SK-N-SH (cell line): ENCODE results near the gene HBP1. TPM values are rescaled to one million over a fixed set of nuclear protein-coding genes. Genes with fewer than 3 reads are reported as not detected.

Source experiments
- CTCF ChIA-PET: fragments of 300-600, 350-600 bp; formaldehyde crosslinking; extraction: SDS; loops from one replicate; lab custom pipeline; 2021; lab: Yijun Ruan, JAX
- POLR2A ChIA-PET: fragments of 350-600 bp; sonication (Branson Sonifier 250); formaldehyde crosslinking; extraction: SDS; loops from one replicate; lab custom pipeline; 2020; ENCODE audit warnings: antibody characterized with exemption, inconsistent platforms; lab: Yijun Ruan, JAX
- DNase-seq: peaks from one replicate; pipeline ENCODE4 v3.0.0; 2012
- H2AFZ ChIP-seq: fragments of 200-600 bp; sonication (generic); 2 replicates; pipeline ENCODE4 v1.8.1; 2016; ENCODE audit warnings: antibody characterized with exemption, mild to moderate bottlenecking, low read depth
- H3F3A ChIP-seq: fragments of 200-600 bp; sonication (generic); replicated peaks from 2 replicates; pipeline ENCODE3; 2016; ENCODE audit warnings: antibody characterized with exemption, mild to moderate bottlenecking; ENCODE audit not compliant: insufficient read depth
- H3K27ac ChIP-seq, 2 experiments: fragments of 200-500 bp in 1 of 2; fragments of 200-600 bp in 1 of 2; sonication (Bioruptor generic) in 1 of 2; sonication (generic), shearing (Covaris generic) in 1 of 2; 2 replicates each; pipeline versions ENCODE4 v1.5.1 to v1.6.1; 2014 to 2016; ENCODE audit warnings: low read depth in 2 of 2, inconsistent platforms in 1 of 2, low read length in 1 of 2, mild to moderate bottlenecking in 1 of 2, mixed read lengths in 1 of 2
- H3K27me3 ChIP-seq: fragments of 200-600 bp; sonication (generic), shearing (Covaris generic); 2 replicates; pipeline ENCODE4 v1.6.1; 2016; ENCODE audit warnings: mixed run types; ENCODE audit not compliant: insufficient read depth
- H3K36me3 ChIP-seq, 2 experiments: fragments of 200-500 bp in 1 of 2; fragments of 200-600 bp in 1 of 2; sonication (Bioruptor generic) in 1 of 2; sonication (generic) in 1 of 2; replicated peaks in 1 of 2; 2 replicates each; pipeline versions ENCODE3 to v1.5.1; 2014 to 2016; ENCODE audit warnings: low read length in 1 of 2, mild to moderate bottlenecking in 1 of 2; ENCODE audit not compliant: insufficient read depth in 2 of 2, control insufficient read depth in 1 of 2
- H3K4me1 ChIP-seq, 2 experiments: fragments of 200-500 bp in 1 of 2; fragments of 200-600 bp in 1 of 2; sonication (Bioruptor generic) in 1 of 2; sonication (generic), shearing (Covaris generic) in 1 of 2; 2 replicates each; pipeline versions ENCODE4 v1.5.1 to v1.6.1; 2014 to 2016; ENCODE audit warnings: low read depth in 1 of 2, low read length in 1 of 2, mixed run types in 1 of 2; ENCODE audit not compliant: insufficient read depth in 2 of 2, control insufficient read depth in 1 of 2
- H3K4me2 ChIP-seq: fragments of 200-600 bp; sonication (generic), shearing (Covaris generic); 2 replicates; pipeline ENCODE4 v1.6.1; 2017; ENCODE audit warnings: mixed run types
- H3K4me3 ChIP-seq, 2 experiments: fragments of 200-500 bp in 1 of 2; fragments of 200-600 bp in 1 of 2; sonication (Bioruptor generic) in 1 of 2; sonication (generic), shearing (Covaris generic) in 1 of 2; 2 replicates each; pipeline versions ENCODE4 v1.5.1 to v1.8.1; 2014 to 2016; ENCODE audit warnings: low read depth in 2 of 2, inconsistent platforms in 1 of 2, low read length in 1 of 2, mild to moderate bottlenecking in 1 of 2, mixed read lengths in 1 of 2, moderate library complexity in 1 of 2
- H3K79me2 ChIP-seq: fragments of 200-600 bp; sonication (generic); 2 replicates; pipeline ENCODE4 v1.8.1; 2017; ENCODE audit warnings: mild to moderate bottlenecking; ENCODE audit not compliant: insufficient read depth
- H3K9ac ChIP-seq: fragments of 200-600 bp; sonication (generic); 2 replicates; pipeline ENCODE4 v1.6.1; 2017; ENCODE audit warnings: mixed run types
- H3K9me2 ChIP-seq: fragments of 200-600 bp; sonication (generic); 2 replicates; pipeline ENCODE4 v1.6.1; 2017; ENCODE audit warnings: mixed run types
- H3K9me3 ChIP-seq: fragments of 200-600 bp; sonication (generic); 2 replicates; pipeline ENCODE4 v1.6.1; 2017; ENCODE audit warnings: mixed run types, mild to moderate bottlenecking, moderate library complexity
- H4K20me1 ChIP-seq: fragments of 200-600 bp; sonication (generic); 2 replicates; pipeline ENCODE4 v1.6.1; 2017; ENCODE audit warnings: mild to moderate bottlenecking, mixed run types; ENCODE audit not compliant: insufficient read depth
- EZH2phosphoT487 ChIP-seq: fragments of 200-600 bp; sonication (generic); IDR thresholded peaks from 2 replicates; pipeline ENCODE4 v1.6.1; 2017; ENCODE audit warnings: low read depth, mixed run types, mild to moderate bottlenecking, antibody characterized with exemption, moderate library complexity, borderline replicate concordance
- FOSL2 ChIP-seq: IDR thresholded peaks from 2 replicates; pipeline ENCODE4 v1.4.0; 2012; ENCODE audit warnings: low read depth, mild to moderate bottlenecking, moderate library complexity, borderline replicate concordance
- MAX ChIP-seq: IDR thresholded peaks from 2 replicates; pipeline ENCODE4 v1.4.0; 2012; ENCODE audit warnings: low read depth
- PBX3 ChIP-seq: IDR thresholded peaks from 2 replicates; pipeline ENCODE4; 2012
- POLR2AphosphoS5 ChIP-seq: IDR thresholded peaks from 2 replicates; pipeline ENCODE4 v1.6.1; 2012; ENCODE audit warnings: low read depth, low read length
- RAD21 ChIP-seq: IDR thresholded peaks from 2 replicates; pipeline ENCODE4 v1.6.1; 2012; ENCODE audit warnings: mild to moderate bottlenecking, low read length
- REST ChIP-seq: IDR thresholded peaks from 2 replicates; pipeline ENCODE4 v1.6.1; 2012; ENCODE audit warnings: mild to moderate bottlenecking, low read depth, low read length, moderate library complexity
- RFX5 ChIP-seq: IDR thresholded peaks from 2 replicates; pipeline ENCODE4 v1.6.1; 2012; ENCODE audit warnings: mild to moderate bottlenecking, improper control_type of control experiment, low read length
- RXRA ChIP-seq: IDR thresholded peaks from 2 replicates; pipeline ENCODE4 v1.4.0; 2012; ENCODE audit warnings: low read depth, mild to moderate bottlenecking, borderline replicate concordance
- SIN3A ChIP-seq: IDR thresholded peaks from 2 replicates; pipeline ENCODE4 v1.6.1; 2012; ENCODE audit warnings: low read depth, mild to moderate bottlenecking, low read length, moderate library complexity, borderline replicate concordance
- TAF1 ChIP-seq: IDR thresholded peaks from 2 replicates; pipeline ENCODE4 v1.6.1; 2012; ENCODE audit warnings: low read depth, mild to moderate bottlenecking, low read length, moderate library complexity, borderline replicate concordance
- TCF12 ChIP-seq: IDR thresholded peaks from 2 replicates; pipeline ENCODE4 v1.4.0; 2012
- TEAD4 ChIP-seq: IDR thresholded peaks from 2 replicates; pipeline ENCODE4 v1.4.0; 2012; ENCODE audit warnings: mild to moderate bottlenecking, borderline replicate concordance; ENCODE audit not compliant: insufficient read depth
- USF1 ChIP-seq: IDR thresholded peaks from 2 replicates; pipeline ENCODE4 v1.4.0; 2012; ENCODE audit warnings: low read depth, borderline replicate concordance
- USF2 ChIP-seq: fragments of 150-350 bp; IDR thresholded peaks from 2 replicates; pipeline ENCODE4 v1.6.1; 2017; ENCODE audit warnings: antibody characterized with exemption, low read length, low read depth, borderline replicate concordance
- WGBS: methylation state at CpG from one replicate; pipeline ENCODE4 v1.1.6; 2017; ENCODE audit warnings: low lambda C conversion rate; 5-methylcytosine and 5-hydroxymethylcytosine counted together
- polyA plus RNA-seq, 3 experiments: library from polyadenylated mRNA; depleted of rRNA; stranded (reverse); fragments of >200 nt; gene quantifications; 2 replicates each; pipeline ENCODE4 v1.2.3, GENCODE V29; 2012

HBP1 gene
- polyA plus RNA-seq, 1 of the 3 experiments (the other 2 are of a cell fraction), result 27.2 TPM

- Histone ChIP-seq H3K4me1 (no peaks in the 10 kb centered on the region; a peak in 1 of 4 replicates), H2AFZ (no peak overlapping the region), H3K27me3 (no peaks in the 10 kb centered on the region), H3K27ac (no peak overlapping the region; a peak in 1 of 4 replicates), H3K9ac (no peak overlapping the region), H3K9me3 (no peaks in the 10 kb centered on the region), H3K9me2 (no peaks in the 10 kb centered on the region), H4K20me1 (peaks cover 2% of the 10 kb centered on the region; the same call in 1 of the 2 replicates), H3K79me2 (peaks cover 10% of the 10 kb centered on the region; the same call in 1 of the 2 replicates), H3K4me3 (no peak overlapping the region), H3K36me3 (peaks cover 88 to 89% of the 10 kb centered on the region in 2 experiments), H3F3A (peaks cover 5% of the 10 kb centered on the region), H3K4me2 (no peak overlapping the region)
- ChIA-PET CTCF (interaction anchor here (0.8 kb wide), 1 partner anchor 9 kb away, joined by 3 read pairs; no protein-coding TSS in a partner anchor), POLR2A (no interaction called here)
- WGBS, result 86% methylated on average over 4 of the region's 4 CpGs
- DNase-seq, result no peak
- TF ChIP-seq TEAD4 (no peak), EZH2phosphoT487 (no peak)
Measured at GRCh38 chr7:107186240-107186639, 17.4 kb downstream of the HBP1 start.

GRCh38 chr7:107187774-107188173 is 19.0 kb downstream of the HBP1 start:
- WGBS, result 83% methylated on average over 2 of the region's 2 CpGs
- peaks cover 5% of the 10 kb centered on the region for H3F3A ChIP-seq
- H3K36me3 ChIP-seq, result peaks cover 89 to 91% of the 10 kb centered on the region in 2 experiments
- H3K9me2 ChIP-seq, result no peaks in the 10 kb centered on the region
- CTCF ChIA-PET, result interaction anchor here (1.0 to 2.5 kb wide), 4 partner anchors 13 to 395 kb away, joined by 3 to 11 read pairs (median 3); no protein-coding TSS in a partner anchor
- TF ChIP-seq RXRA (no peak), SIN3A (no peak), USF1 (no peak), RFX5 (no peak), MAX (no peak), POLR2AphosphoS5 (no peak)
- peaks cover 3% of the 10 kb centered on the region; the same call in 1 of the 2 replicates for H3K79me2 ChIP-seq
- H3K27ac ChIP-seq, result no peak overlapping the region
- H3K27me3 ChIP-seq, result no peaks in the 10 kb centered on the region
- no peak for DNase-seq
- H3K9me3 ChIP-seq, result no peaks in the 10 kb centered on the region
- H3K4me1 ChIP-seq, result no peaks in the 10 kb centered on the region; a peak in 1 of 4 replicates
- no peak overlapping the region for H2AFZ ChIP-seq
- POLR2A ChIA-PET, result no interaction called here
- H3K9ac ChIP-seq, result no peak overlapping the region
- H3K4me3 ChIP-seq, result no peak overlapping the region
- H3K4me2 ChIP-seq, result no peak overlapping the region
- H4K20me1 ChIP-seq, result no peaks in the 10 kb centered on the region

- POLR2A ChIA-PET, result no interaction called here
- whole genome bisulfite sequencing, result 99% methylated on average over 2 of the region's 2 CpGs
- CTCF ChIA-PET, result interaction anchor here (0.6 to 2.8 kb wide), 7 partner anchors 10 to 685 kb away, joined by 3 to 15 read pairs (median 4); no protein-coding TSS in a partner anchor
- TF ChIP-seq PBX3 (no peak), TAF1 (no peak), TCF12 (no peak), USF2 (no peak), REST (no peak), RAD21 (no peak), FOSL2 (no peak)
Measured at GRCh38 chr7:107190090-107190489, 21.3 kb downstream of the HBP1 start.

More at GRCh38 chr7:107190090-107190489, 21.3 kb downstream of the HBP1 start:
- no peak for DNase-seq
- Histone ChIP-seq H3K4me1 (no peaks in the 10 kb centered on the region; a peak in 1 of 4 replicates), H3K27me3 (no peaks in the 10 kb centered on the region), H3K9me3 (no peaks in the 10 kb centered on the region), H4K20me1 (no peaks in the 10 kb centered on the region), H3F3A (peaks cover 12% of the 10 kb centered on the region), H2AFZ (no peak overlapping the region), H3K79me2 (peaks cover 3% of the 10 kb centered on the region; the same call in 1 of the 2 replicates), H3K9ac (no peak overlapping the region), H3K27ac (no peak overlapping the region), H3K36me3 (peaks cover 78 to 84% of the 10 kb centered on the region in 2 experiments), H3K4me2 (no peak overlapping the region), H3K9me2 (no peaks in the 10 kb centered on the region), H3K4me3 (no peak overlapping the region)
